HEK293 (cell line): ENCODE measurements around the gene METRNL.

Experiments used
- CTCF ChIA-PET: fragments of 350-600 bp; formaldehyde crosslinking; extraction: SDS; loops from one replicate; lab custom pipeline; 2021; ENCODE audit warnings: antibody characterized with exemption; lab: Yijun Ruan, JAX
- POLR2A ChIA-PET: fragments of 300-600 bp; formaldehyde crosslinking; extraction: SDS; loops from one replicate; lab custom pipeline; 2020; ENCODE audit warnings: antibody characterized with exemption, inconsistent platforms; lab: Yijun Ruan, JAX
- H3K27ac ChIP-seq: fragments of 200-500 bp; sonication (Bioruptor generic); 2 replicates; pipeline ENCODE4 v1.5.1; 2014; ENCODE audit warnings: low read depth, low read length, control low read depth, inconsistent platforms; ENCODE audit errors: extremely low read depth
- H3K36me3 ChIP-seq, 2 experiments: fragments of 200-500 bp in 1 of 2; sonication (Bioruptor generic) in 1 of 2; 1 replicate in 1 of 2; 2 replicates in 1 of 2; pipeline ENCODE4 v1.5.1; 2014 to 2017; ENCODE audit warnings: inconsistent platforms in 2 of 2, low read length in 2 of 2; ENCODE audit not compliant: control insufficient read depth in 2 of 2, insufficient read depth in 1 of 2
- H3K4me1 ChIP-seq: fragments of 200-500 bp; sonication (Bioruptor generic); 2 replicates; pipeline ENCODE4 v1.5.1; 2014; ENCODE audit warnings: mild to moderate bottlenecking, low read length, inconsistent platforms; ENCODE audit not compliant: control insufficient read depth, insufficient read depth
- H3K4me3 ChIP-seq: 2 replicates; pipeline ENCODE4 v1.5.1; 2011; ENCODE audit warnings: low read depth, mild to moderate bottlenecking, control low read depth, low read length, moderate library complexity
- H3K9me3 ChIP-seq: fragments of 200-500 bp; sonication (Bioruptor generic); 2 replicates; pipeline ENCODE4 v1.5.1; 2014; ENCODE audit warnings: low read depth, low read length, inconsistent platforms; ENCODE audit not compliant: control insufficient read depth, insufficient read depth
- MEIS1 ChIP-seq: sonication (generic); formaldehyde crosslinking; IDR thresholded peaks from 2 replicates; pipeline ENCODE4 v1.8.1; 2022; ENCODE audit warnings: missing genetic modification reagents, mild to moderate bottlenecking, borderline replicate concordance
- REPIN1 ChIP-seq: fragments of 450-650 bp; formaldehyde crosslinking; IDR thresholded peaks from 2 replicates; pipeline ENCODE4 v1.5.1; 2017; ENCODE audit warnings: missing biosample characterization, missing genetic modification characterization, low read depth
- ZBTB8A ChIP-seq: fragments of 450-650 bp; formaldehyde crosslinking; IDR thresholded peaks from 2 replicates; pipeline ENCODE4 v1.5.1; 2016; ENCODE audit warnings: missing biosample characterization, missing genetic modification characterization
- ZNF10 ChIP-seq: fragments of 450-650 bp; formaldehyde crosslinking; IDR thresholded peaks from 2 replicates; pipeline ENCODE4 v1.5.1; 2017; ENCODE audit warnings: missing biosample characterization, missing genetic modification characterization
- ZNF132 ChIP-seq: fragments of 450-650 bp; formaldehyde crosslinking; IDR thresholded peaks from 2 replicates; pipeline ENCODE4 v1.5.1; 2017; ENCODE audit warnings: missing biosample characterization, missing genetic modification characterization, borderline replicate concordance
- ZNF155 ChIP-seq: fragments of 450-650 bp; formaldehyde crosslinking; IDR thresholded peaks from 2 replicates; pipeline ENCODE4 v1.5.1; 2016; ENCODE audit warnings: missing biosample characterization, missing genetic modification characterization
- ZNF248 ChIP-seq: fragments of 450-650 bp; formaldehyde crosslinking; IDR thresholded peaks from 2 replicates; pipeline ENCODE4 v1.5.1; 2017; ENCODE audit warnings: missing biosample characterization, missing genetic modification characterization
- ZNF366 ChIP-seq: fragments of 450-650 bp; formaldehyde crosslinking; conservative IDR thresholded peaks from 2 replicates; pipeline ENCODE4 v1.5.1; 2016; ENCODE audit warnings: missing biosample characterization, missing genetic modification characterization
- ZNF394 ChIP-seq: fragments of 450-650 bp; formaldehyde crosslinking; IDR thresholded peaks from 2 replicates; pipeline ENCODE4 v1.5.1; 2016; ENCODE audit warnings: missing biosample characterization, missing genetic modification characterization, mild to moderate bottlenecking, moderate library complexity, borderline replicate concordance
- ZNF518A ChIP-seq: fragments of 450-650 bp; formaldehyde crosslinking; conservative IDR thresholded peaks from 2 replicates; pipeline ENCODE4 v1.5.1; 2016; ENCODE audit warnings: low read depth, missing biosample characterization, missing genetic modification characterization
- ZNF585B ChIP-seq: fragments of 450-650 bp; formaldehyde crosslinking; IDR thresholded peaks from 2 replicates; pipeline ENCODE4 v1.5.1; 2016; ENCODE audit warnings: missing biosample characterization, missing genetic modification characterization
- ZNF621 ChIP-seq: fragments of 450-650 bp; formaldehyde crosslinking; IDR thresholded peaks from 2 replicates; pipeline ENCODE4 v1.5.1; 2017; ENCODE audit warnings: missing biosample characterization, missing genetic modification characterization
- ZNF837 ChIP-seq: fragments of 450-650 bp; formaldehyde crosslinking; IDR thresholded peaks from 2 replicates; pipeline ENCODE4 v1.5.1; 2016; ENCODE audit warnings: missing biosample characterization, missing genetic modification characterization
- ZSCAN23 ChIP-seq: fragments of 450-650 bp; formaldehyde crosslinking; IDR thresholded peaks from 2 replicates; pipeline ENCODE4 v1.5.1; 2016; ENCODE audit warnings: missing biosample characterization, missing genetic modification characterization
- ZSCAN4 ChIP-seq: fragments of 450-650 bp; formaldehyde crosslinking; IDR thresholded peaks from 2 replicates; pipeline ENCODE4 v1.5.1; 2017; ENCODE audit warnings: missing biosample characterization, missing genetic modification characterization
- TF ChIP-seq, protein P1 (sequence below): fragments of 450-650 bp; formaldehyde crosslinking; IDR thresholded peaks from 2 replicates; pipeline ENCODE4 v1.5.1; 2016; ENCODE audit warnings: missing biosample characterization, missing genetic modification characterization
- TF ChIP-seq, protein P2 (sequence below): fragments of 450-650 bp; formaldehyde crosslinking; IDR thresholded peaks from 2 replicates; pipeline ENCODE4 v1.5.1; 2016; ENCODE audit warnings: missing biosample characterization, missing genetic modification characterization, low read depth
- TF ChIP-seq, protein P3 (sequence below): fragments of 450-650 bp; formaldehyde crosslinking; IDR thresholded peaks from 2 replicates; pipeline ENCODE4 v1.5.1; 2016; ENCODE audit warnings: missing biosample characterization, missing genetic modification characterization
- TF ChIP-seq, protein P4 (sequence below): fragments of 450-650 bp; formaldehyde crosslinking; IDR thresholded peaks from 2 replicates; pipeline ENCODE4 v1.5.1; 2016; ENCODE audit warnings: missing biosample characterization, missing genetic modification characterization

Gene METRNL

GRCh38 chr17:83073389-83074063, 5.9 kb upstream of the METRNL start (continued):
- TF ChIP-seq, protein P1, sequence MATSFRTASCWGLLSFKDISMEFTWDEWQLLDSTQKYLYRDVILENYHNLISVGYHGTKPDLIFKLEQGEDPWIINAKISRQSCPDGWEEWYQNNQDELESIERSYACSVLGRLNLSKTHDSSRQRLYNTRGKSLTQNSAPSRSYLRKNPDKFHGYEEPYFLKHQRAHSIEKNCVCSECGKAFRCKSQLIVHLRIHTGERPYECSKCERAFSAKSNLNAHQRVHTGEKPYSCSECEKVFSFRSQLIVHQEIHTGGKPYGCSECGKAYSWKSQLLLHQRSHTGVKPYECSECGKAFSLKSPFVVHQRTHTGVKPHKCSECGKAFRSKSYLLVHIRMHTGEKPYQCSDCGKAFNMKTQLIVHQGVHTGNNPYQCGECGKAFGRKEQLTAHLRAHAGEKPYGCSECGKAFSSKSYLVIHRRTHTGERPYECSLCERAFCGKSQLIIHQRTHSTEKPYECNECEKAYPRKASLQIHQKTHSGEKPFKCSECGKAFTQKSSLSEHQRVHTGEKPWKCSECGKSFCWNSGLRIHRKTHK (tag by site-specific recombination): no peak
- TF ChIP-seq ZNF585B: no peak
- TF ChIP-seq ZBTB8A (tag by site-specific recombination): 0 out of 2 replicates have a peak, but pooled peaks have one; percentile 43
- no peak for TF ChIP-seq ZNF155 (tag by site-specific recombination)
- TF ChIP-seq ZNF248 (tag by site-specific recombination): no peak
- TF ChIP-seq, protein P2, sequence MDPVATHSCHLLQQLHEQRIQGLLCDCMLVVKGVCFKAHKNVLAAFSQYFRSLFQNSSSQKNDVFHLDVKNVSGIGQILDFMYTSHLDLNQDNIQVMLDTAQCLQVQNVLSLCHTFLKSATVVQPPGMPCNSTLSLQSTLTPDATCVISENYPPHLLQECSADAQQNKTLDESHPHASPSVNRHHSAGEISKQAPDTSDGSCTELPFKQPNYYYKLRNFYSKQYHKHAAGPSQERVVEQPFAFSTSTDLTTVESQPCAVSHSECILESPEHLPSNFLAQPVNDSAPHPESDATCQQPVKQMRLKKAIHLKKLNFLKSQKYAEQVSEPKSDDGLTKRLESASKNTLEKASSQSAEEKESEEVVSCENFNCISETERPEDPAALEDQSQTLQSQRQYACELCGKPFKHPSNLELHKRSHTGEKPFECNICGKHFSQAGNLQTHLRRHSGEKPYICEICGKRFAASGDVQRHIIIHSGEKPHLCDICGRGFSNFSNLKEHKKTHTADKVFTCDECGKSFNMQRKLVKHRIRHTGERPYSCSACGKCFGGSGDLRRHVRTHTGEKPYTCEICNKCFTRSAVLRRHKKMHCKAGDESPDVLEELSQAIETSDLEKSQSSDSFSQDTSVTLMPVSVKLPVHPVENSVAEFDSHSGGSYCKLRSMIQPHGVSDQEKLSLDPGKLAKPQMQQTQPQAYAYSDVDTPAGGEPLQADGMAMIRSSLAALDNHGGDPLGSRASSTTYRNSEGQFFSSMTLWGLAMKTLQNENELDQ (tag by site-specific recombination): no peak
- TF ChIP-seq ZNF621 (tag by site-specific recombination): no peak

DNA sequence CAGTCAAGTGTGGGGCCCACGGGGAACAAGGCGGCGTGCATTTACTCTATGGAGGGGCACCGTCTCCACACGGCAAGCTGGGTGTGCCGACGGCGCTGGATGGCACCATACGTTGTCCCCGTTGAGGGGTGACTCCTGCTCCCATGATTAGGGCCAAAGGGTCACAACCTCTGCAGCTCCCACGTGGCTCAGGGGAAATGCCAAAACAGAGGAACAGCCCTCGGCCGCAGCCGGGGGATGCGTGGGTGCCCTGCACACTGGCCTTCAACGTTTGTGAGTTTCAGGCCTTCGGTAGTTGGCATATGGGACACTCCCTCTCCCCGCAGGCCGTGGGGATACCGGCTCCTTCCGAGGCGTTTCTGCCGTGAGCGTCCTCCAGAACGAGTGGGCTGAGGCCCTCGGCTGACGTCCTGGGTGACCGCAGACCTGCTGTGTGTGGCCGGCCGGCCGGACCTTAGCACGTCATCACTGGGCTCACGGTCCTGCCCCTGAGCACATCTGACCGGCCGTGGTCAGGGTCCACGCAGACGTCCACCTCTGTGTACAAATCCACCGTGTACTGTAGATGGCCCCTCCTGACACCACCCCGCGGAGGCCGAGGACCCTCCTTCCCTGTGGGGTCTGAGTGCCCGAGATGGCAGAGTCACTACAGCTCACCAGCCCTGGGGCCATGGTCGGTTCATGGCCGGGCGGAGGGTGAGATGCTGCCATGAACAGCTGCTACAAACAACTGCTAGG, 4.8 kb upstream of the METRNL start:
- ChIA-PET POLR2A (interaction anchor here (0.5 kb wide), 1 partner anchor 178 kb away, joined by 4 read pairs; no protein-coding TSS in a partner anchor), CTCF (no interaction called here)
- Histone ChIP-seq H3K4me1 (no peaks in the 10 kb centered on the region; the same call in 1 of the 2 replicates), H3K4me3 (no peak overlapping the region), H3K9me3 (no peaks in the 10 kb centered on the region), H3K27ac (no peak overlapping the region), H3K36me3 (no peaks in the 10 kb centered on the region)
- TF ChIP-seq, protein P3, sequence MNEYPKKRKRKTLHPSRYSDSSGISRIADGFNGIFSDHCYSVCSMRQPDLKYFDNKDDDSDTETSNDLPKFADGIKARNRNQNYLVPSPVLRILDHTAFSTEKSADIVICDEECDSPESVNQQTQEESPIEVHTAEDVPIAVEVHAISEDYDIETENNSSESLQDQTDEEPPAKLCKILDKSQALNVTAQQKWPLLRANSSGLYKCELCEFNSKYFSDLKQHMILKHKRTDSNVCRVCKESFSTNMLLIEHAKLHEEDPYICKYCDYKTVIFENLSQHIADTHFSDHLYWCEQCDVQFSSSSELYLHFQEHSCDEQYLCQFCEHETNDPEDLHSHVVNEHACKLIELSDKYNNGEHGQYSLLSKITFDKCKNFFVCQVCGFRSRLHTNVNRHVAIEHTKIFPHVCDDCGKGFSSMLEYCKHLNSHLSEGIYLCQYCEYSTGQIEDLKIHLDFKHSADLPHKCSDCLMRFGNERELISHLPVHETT (tag by site-specific recombination): no peak
- TF ChIP-seq ZSCAN4 (tag by site-specific recombination) (no peak), ZSCAN23 (tag by site-specific recombination) (no peak), ZNF366 (tag by site-specific recombination) (no peak), REPIN1 (tag by site-specific recombination) (no peak), ZNF394 (no peak), ZNF837 (no peak), MEIS1 (CRISPR knock-in tag) (no peak), ZNF518A (tag by site-specific recombination) (no peak), ZNF10 (tag by site-specific recombination) (no peak), ZNF132 (tag by site-specific recombination) (no peak)
- TF ChIP-seq, protein P2 (tag by site-specific recombination): no peak
- TF ChIP-seq, protein P4, sequence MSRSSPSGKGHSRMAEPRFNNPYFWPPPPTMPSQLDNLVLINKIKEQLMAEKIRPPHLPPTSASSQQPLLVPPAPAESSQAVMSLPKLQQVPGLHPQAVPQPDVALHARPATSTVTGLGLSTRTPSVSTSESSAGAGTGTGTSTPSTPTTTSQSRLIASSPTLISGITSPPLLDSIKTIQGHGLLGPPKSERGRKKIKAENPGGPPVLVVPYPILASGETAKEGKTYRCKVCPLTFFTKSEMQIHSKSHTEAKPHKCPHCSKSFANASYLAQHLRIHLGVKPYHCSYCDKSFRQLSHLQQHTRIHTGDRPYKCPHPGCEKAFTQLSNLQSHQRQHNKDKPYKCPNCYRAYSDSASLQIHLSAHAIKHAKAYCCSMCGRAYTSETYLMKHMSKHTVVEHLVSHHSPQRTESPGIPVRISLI (tag by site-specific recombination): no peak
